ENCODE results near the gene ZNF638.
A peak's percentile ranks its signal among the peaks of the same experiment; 100 is the strongest.

The ZNF638 gene, protein sequence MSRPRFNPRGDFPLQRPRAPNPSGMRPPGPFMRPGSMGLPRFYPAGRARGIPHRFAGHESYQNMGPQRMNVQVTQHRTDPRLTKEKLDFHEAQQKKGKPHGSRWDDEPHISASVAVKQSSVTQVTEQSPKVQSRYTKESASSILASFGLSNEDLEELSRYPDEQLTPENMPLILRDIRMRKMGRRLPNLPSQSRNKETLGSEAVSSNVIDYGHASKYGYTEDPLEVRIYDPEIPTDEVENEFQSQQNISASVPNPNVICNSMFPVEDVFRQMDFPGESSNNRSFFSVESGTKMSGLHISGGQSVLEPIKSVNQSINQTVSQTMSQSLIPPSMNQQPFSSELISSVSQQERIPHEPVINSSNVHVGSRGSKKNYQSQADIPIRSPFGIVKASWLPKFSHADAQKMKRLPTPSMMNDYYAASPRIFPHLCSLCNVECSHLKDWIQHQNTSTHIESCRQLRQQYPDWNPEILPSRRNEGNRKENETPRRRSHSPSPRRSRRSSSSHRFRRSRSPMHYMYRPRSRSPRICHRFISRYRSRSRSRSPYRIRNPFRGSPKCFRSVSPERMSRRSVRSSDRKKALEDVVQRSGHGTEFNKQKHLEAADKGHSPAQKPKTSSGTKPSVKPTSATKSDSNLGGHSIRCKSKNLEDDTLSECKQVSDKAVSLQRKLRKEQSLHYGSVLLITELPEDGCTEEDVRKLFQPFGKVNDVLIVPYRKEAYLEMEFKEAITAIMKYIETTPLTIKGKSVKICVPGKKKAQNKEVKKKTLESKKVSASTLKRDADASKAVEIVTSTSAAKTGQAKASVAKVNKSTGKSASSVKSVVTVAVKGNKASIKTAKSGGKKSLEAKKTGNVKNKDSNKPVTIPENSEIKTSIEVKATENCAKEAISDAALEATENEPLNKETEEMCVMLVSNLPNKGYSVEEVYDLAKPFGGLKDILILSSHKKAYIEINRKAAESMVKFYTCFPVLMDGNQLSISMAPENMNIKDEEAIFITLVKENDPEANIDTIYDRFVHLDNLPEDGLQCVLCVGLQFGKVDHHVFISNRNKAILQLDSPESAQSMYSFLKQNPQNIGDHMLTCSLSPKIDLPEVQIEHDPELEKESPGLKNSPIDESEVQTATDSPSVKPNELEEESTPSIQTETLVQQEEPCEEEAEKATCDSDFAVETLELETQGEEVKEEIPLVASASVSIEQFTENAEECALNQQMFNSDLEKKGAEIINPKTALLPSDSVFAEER (N-terminal part only)

DNA sequence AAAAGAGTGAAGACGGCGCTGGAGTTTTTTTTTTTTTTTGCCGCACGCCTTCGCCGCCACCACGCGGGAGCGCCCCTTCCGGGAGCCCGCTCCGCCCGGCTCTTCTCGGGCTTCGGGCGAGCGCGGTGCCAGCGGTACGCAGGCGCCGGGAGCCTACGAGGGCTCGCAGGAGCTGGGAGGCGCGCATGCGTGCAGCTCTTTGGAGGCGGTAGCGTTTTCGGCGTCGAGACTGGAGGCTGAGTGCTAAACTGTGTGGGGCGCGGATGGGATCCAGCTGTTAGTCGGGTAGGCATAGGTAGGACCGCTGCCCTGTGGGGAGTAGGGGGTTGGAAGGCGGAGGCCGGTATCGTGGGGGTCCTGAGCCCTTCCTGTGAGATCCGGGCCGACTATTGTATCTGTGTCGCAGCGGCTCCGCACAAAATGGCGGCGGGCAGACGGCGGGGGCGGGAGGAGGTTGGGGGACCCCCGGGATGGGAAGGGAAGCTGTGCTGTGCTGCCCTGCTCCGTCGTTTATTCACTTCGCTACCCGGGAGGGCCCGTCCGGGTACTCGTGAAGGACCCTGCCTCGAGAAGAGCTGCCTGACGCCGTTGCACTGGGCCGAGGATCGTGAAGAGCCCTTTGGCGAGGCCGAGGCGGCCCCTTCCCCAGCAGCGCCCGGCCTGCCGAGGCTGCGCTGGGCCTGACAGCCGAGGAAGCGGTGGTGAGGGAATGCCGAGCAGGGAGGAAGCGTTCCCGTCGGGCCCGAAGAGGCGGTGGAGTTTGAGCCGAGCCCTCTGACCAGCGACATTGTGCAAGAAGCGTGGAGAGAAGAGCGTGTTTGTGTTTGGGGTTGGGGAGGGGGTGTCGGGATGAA lies at the start of gene ZNF638:
ZNF638 (plus strand) TSS at position 202 of the 854 bp plus-strand sequence. CDS start 17,173 bp downstream, outside the sequence.
- POLR2A ChIA-PET, result interaction anchor here (0.5 to 1.0 kb wide), 2 partner anchors 56 to 100 kb away, joined by 3 read pairs; no protein-coding TSS in a partner anchor
- H3K4me3 ChIP-seq (ENCODE audit: low read depth, low read length), result peak within 1 kb of the TSS; percentile 99
- TF ChIP-seq, protein P1, sequence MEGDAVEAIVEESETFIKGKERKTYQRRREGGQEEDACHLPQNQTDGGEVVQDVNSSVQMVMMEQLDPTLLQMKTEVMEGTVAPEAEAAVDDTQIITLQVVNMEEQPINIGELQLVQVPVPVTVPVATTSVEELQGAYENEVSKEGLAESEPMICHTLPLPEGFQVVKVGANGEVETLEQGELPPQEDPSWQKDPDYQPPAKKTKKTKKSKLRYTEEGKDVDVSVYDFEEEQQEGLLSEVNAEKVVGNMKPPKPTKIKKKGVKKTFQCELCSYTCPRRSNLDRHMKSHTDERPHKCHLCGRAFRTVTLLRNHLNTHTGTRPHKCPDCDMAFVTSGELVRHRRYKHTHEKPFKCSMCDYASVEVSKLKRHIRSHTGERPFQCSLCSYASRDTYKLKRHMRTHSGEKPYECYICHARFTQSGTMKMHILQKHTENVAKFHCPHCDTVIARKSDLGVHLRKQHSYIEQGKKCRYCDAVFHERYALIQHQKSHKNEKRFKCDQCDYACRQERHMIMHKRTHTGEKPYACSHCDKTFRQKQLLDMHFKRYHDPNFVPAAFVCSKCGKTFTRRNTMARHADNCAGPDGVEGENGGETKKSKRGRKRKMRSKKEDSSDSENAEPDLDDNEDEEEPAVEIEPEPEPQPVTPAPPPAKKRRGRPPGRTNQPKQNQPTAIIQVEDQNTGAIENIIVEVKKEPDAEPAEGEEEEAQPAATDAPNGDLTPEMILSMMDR (IDR thresholded peaks at IDR 0.05; ENCODE audit: insufficient read depth, low read length, missing control alignments), result peak; percentile 62
- CTCF ChIA-PET, result interaction anchor here (0.6 to 3.0 kb wide), 46 partner anchors 8 to 293 kb away, joined by 3 to 44 read pairs (median 4); no protein-coding TSS in a partner anchor
- DNase-seq (ENCODE audit: low read depth, low spot score), result peak; percentile 16

DNA sequence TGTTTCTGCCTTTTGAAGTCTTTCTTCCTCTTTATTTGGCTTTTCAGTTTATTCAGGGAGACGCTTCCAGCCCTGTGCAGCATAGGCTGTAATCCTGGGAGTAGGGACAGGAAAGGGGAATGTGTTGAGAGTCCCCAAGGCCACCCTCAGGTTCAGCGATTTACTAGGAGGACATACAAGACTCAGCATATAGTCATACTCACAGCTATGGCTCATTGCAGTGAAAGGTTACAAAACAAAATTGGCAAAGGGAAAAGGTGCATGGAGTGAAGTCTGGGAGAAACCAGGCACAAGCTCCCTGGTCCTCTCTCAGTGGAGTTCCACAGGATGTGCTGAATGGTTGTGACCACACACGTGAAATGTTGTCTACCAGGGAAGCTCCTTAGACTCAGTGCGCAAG lies 49.6 kb upstream of the ZNF638 start:
- H3K4me3 ChIP-seq (ENCODE audit: low read depth, low read length), result no peak overlapping the region
- no peak for DNase-seq (ENCODE audit: low read depth, low spot score)
- TF ChIP-seq, protein P1 (IDR thresholded peaks at IDR 0.05; ENCODE audit: insufficient read depth, low read length, missing control alignments), result no peak
- ChIA-PET CTCF (interaction anchor here (1.3 to 4.6 kb wide), 3 partner anchors 12 to 228 kb away, joined by 3 to 25 read pairs (median 4); no protein-coding TSS in a partner anchor), POLR2A (no interaction called here)

DNA sequence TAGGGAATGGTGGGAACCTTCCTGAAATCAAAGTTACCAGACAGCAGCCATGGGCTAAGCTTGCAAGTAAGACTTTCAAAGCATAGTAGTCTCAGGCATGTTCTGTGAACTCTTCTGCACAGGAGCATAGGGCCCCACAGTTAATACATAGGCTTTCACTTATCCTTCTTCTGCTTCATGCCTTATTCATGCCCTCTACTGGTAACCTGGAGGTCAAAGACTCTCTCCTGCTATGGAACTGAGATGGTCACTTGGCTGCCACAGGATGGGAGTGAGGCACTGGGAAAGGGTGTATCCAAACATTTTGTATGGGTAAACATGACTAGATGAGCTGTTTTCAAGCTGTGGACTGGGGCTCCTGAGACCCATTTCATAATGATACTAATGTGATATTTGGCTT lies 49.1 kb upstream of the ZNF638 start:
- DNase-seq (ENCODE audit: low read depth, low spot score), result no peak
- TF ChIP-seq, protein P1 (IDR thresholded peaks at IDR 0.05; ENCODE audit: insufficient read depth, low read length, missing control alignments), result no peak
- POLR2A ChIA-PET, result no interaction called here
- no peak overlapping the region for H3K4me3 ChIP-seq (ENCODE audit: low read depth, low read length)
- CTCF ChIA-PET, result interaction anchor here (0.9 to 4.6 kb wide), 4 partner anchors 11 to 59 kb away, joined by 3 to 25 read pairs (median 4); no protein-coding TSS in a partner anchor

DNA sequence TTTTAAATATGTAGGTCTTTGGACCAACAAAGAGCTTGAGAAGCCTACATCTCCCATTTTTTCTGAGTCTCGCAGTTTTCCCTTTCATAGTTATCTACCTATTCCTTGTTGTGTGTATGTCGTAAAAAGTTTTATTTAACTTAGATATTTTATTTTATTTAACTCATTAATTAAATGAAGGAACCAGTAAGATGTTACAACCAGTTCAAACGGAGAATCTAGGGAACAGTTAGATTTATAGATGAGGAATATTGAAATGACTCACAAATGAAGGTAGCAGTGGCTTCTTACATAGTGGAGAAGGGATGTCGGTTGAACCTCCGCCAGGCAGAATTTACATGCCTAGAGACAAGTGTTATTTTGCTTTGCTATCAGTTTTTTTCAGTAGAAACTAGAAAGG lies 48.5 kb upstream of the ZNF638 start:
- no peak overlapping the region for H3K4me3 ChIP-seq (ENCODE audit: low read depth, low read length)
- no peak for DNase-seq (ENCODE audit: low read depth, low spot score)
- CTCF ChIA-PET, result interaction anchor here (0.9 to 4.6 kb wide), 4 partner anchors 11 to 59 kb away, joined by 3 to 25 read pairs (median 4); no protein-coding TSS in a partner anchor
- TF ChIP-seq, protein P1 (IDR thresholded peaks at IDR 0.05; ENCODE audit: insufficient read depth, low read length, missing control alignments), result no peak
- POLR2A ChIA-PET, result no interaction called here

DNA sequence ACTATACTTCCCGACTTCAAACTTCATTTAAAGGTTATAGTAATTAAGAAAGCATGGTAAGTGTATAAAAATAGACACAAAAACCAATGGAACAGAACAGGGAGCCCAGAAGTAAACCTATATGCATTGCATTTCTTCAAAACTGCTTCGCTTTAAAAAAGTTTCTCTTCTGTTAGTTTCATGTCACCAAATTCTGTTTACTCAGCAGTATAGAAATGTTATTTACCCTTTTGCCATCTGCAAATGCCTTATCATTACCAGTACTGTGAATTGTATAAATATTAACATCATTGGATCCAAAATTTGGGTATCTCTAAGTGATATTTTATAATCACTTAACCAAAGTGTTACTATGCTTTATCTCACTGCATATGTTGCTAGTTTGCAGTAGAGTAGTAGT lies 45.9 kb upstream of the ZNF638 start:
- ChIA-PET POLR2A (no interaction called here), CTCF (no interaction called here)
- no peak for DNase-seq (ENCODE audit: low read depth, low spot score)
- TF ChIP-seq, protein P1 (IDR thresholded peaks at IDR 0.05; ENCODE audit: insufficient read depth, low read length, missing control alignments), result no peak
- no peak overlapping the region for H3K4me3 ChIP-seq (ENCODE audit: low read depth, low read length)

Measured in AG04449 (cell line).